OCI-LY7 (cell line): ENCODE data around the gene TBATA. TPM values are rescaled to one million over a fixed set of nuclear protein-coding genes. Genes with fewer than 3 reads are reported as not detected.

Source experiments
- BruUV-seq: library from RNA; stranded (reverse); fragments of 400-500 nt; replicated peaks from 2 replicates; lab custom pipeline; 2021; lab: Mats Ljungman, UMichigan
- CTCF ChIA-PET: fragments of 300-600 bp; sonication (Branson Sonifier 250); formaldehyde crosslinking; loops from one replicate; lab custom pipeline; 2022; ENCODE audit warnings: antibody characterized with exemption; ENCODE audit not compliant: unreplicated experiment; lab: Charles Lee
- POLR2A ChIA-PET: fragments of 300-600 bp; sonication (Branson Sonifier 250); formaldehyde crosslinking; loops from one replicate; lab custom pipeline; 2022; ENCODE audit warnings: antibody characterized with exemption; lab: Charles Lee
- DNase-seq: peaks from one replicate; pipeline ENCODE4 v3.0.0-alpha.2; 2015; ENCODE audit warnings: low spot score
- H2AFZ ChIP-seq: fragments of 200-600 bp; sonication (generic), shearing (Covaris generic); 2 replicates; pipeline ENCODE4 v1.6.1; 2014; ENCODE audit warnings: mild to moderate bottlenecking, antibody characterized with exemption, low read length, moderate library complexity
- H3K27ac ChIP-seq: fragments of 200-600 bp; sonication (generic); 2 replicates; pipeline ENCODE4 v1.5.1; 2014; ENCODE audit warnings: mixed run types, low read depth, mild to moderate bottlenecking, moderate library complexity, low read length, inconsistent platforms; ENCODE audit not compliant: poor library complexity, severe bottlenecking
- H3K36me3 ChIP-seq: fragments of 200-600 bp; sonication (generic); 2 replicates; pipeline ENCODE4 v1.6.1; 2014; ENCODE audit warnings: mild to moderate bottlenecking, antibody characterized with exemption, low read length, moderate library complexity, mixed read lengths; ENCODE audit not compliant: insufficient read depth
- H3K4me1 ChIP-seq: fragments of 200-600 bp; sonication (generic); 2 replicates; pipeline ENCODE4 v1.5.1; 2014; ENCODE audit warnings: mild to moderate bottlenecking, low read length; ENCODE audit not compliant: insufficient read depth, poor library complexity, severe bottlenecking
- H3K4me2 ChIP-seq: fragments of 200-600 bp; sonication (generic); 2 replicates; pipeline ENCODE4 v1.6.1; 2014; ENCODE audit warnings: mild to moderate bottlenecking, low read length
- H3K4me3 ChIP-seq: fragments of 200-600 bp; sonication (generic); 2 replicates; pipeline ENCODE4 v1.5.1; 2014; ENCODE audit warnings: mild to moderate bottlenecking, low read depth, low read length; ENCODE audit not compliant: poor library complexity, severe bottlenecking
- H3K79me2 ChIP-seq: fragments of 200-600 bp; sonication (generic); 2 replicates; pipeline ENCODE4 v1.6.1; 2016; ENCODE audit warnings: low read depth, mild to moderate bottlenecking, low read length, moderate library complexity, mixed read lengths; ENCODE audit not compliant: insufficient read depth
- H3K9me2 ChIP-seq: fragments of 200-600 bp; sonication (generic); 2 replicates; pipeline ENCODE4 v1.6.1; 2016; ENCODE audit warnings: mild to moderate bottlenecking, low read length, mixed read lengths; ENCODE audit not compliant: insufficient read depth
- H3K9me3 ChIP-seq: fragments of 200-600 bp; sonication (generic); 2 replicates; pipeline ENCODE4 v1.6.1; 2014; ENCODE audit warnings: mild to moderate bottlenecking, mixed run types, low read length, mixed read lengths
- H4K20me1 ChIP-seq: fragments of 200-600 bp; sonication (generic); 2 replicates; pipeline ENCODE4 v1.6.1; 2014; ENCODE audit warnings: mild to moderate bottlenecking, antibody characterized with exemption, low read length, moderate library complexity, mixed read lengths; ENCODE audit not compliant: insufficient read depth
- EZH2phosphoT487 ChIP-seq: fragments of 200-600 bp; sonication (generic); IDR thresholded peaks from 2 replicates; pipeline ENCODE4 v1.6.1; 2018; ENCODE audit warnings: low read depth, borderline replicate concordance, mild to moderate bottlenecking, mixed run types, antibody characterized with exemption, low read length, moderate library complexity, mixed read lengths
- intact Hi-C: fragments of 100-400 bp; cut with micrococcal nuclease; formaldehyde crosslinking; loops from one replicate; pipeline ENCODE4 v1.10.0; 2022; ENCODE audit not compliant: unreplicated experiment
- total RNA-seq, 2 experiments: library from RNA; depleted of rRNA in 1 of 2; stranded (reverse); fragments of >200 nt in 1 of 2; shearing (Covaris generic) in 1 of 2; gene quantifications; 2 replicates each; pipeline ENCODE4 v1.2.3, GENCODE V29; 2014 to 2022
- TF ChIP-seq, protein P1 (sequence below): fragments of 200-600 bp; sonication (generic); conservative IDR thresholded peaks from 2 replicates; pipeline ENCODE4 v1.5.1; 2014; ENCODE audit warnings: mild to moderate bottlenecking, antibody characterized with exemption, low read length, moderate library complexity, mixed read lengths

The TBATA gene
- total RNA-seq, 2 experiments from 2014 or later, result not detected

DNA sequence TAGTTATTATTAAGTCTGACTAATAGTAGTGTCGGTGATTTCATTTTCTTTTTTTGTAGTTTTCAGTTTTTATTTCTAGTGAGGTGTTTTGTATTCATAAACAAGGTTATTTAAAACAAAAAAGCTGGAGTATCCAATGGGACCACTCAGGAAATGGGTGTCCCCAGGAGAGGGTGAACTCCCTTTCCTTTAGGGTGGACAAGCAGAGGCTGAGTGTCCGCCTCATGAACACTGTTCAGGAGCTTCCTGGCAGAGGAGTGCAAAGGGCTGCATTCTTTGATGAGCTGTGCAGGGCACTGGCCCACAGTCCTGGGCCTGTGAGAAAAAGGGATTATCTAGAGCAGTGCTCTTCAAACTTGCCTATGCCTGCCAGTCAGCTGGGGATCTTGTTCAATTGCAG lies 56.8 kb downstream of the TBATA start:
- Histone ChIP-seq H4K20me1 (no peaks in the 10 kb centered on the region), H3K4me1 (no peaks in the 10 kb centered on the region), H3K79me2 (no peaks in the 10 kb centered on the region), H2AFZ (no peak overlapping the region), H3K4me3 (no peak overlapping the region), H3K9me3 (no peaks in the 10 kb centered on the region), H3K36me3 (no peaks in the 10 kb centered on the region), H3K27ac (no peak overlapping the region), H3K9me2 (no peaks in the 10 kb centered on the region), H3K4me2 (no peak overlapping the region)
- TF ChIP-seq EZH2phosphoT487, result no peak
- TF ChIP-seq, protein P1, sequence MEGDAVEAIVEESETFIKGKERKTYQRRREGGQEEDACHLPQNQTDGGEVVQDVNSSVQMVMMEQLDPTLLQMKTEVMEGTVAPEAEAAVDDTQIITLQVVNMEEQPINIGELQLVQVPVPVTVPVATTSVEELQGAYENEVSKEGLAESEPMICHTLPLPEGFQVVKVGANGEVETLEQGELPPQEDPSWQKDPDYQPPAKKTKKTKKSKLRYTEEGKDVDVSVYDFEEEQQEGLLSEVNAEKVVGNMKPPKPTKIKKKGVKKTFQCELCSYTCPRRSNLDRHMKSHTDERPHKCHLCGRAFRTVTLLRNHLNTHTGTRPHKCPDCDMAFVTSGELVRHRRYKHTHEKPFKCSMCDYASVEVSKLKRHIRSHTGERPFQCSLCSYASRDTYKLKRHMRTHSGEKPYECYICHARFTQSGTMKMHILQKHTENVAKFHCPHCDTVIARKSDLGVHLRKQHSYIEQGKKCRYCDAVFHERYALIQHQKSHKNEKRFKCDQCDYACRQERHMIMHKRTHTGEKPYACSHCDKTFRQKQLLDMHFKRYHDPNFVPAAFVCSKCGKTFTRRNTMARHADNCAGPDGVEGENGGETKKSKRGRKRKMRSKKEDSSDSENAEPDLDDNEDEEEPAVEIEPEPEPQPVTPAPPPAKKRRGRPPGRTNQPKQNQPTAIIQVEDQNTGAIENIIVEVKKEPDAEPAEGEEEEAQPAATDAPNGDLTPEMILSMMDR, result no peak
- POLR2A ChIA-PET, result no interaction called here
- CTCF ChIA-PET, result no interaction called here
- intact Hi-C loops, result no loop called here
- no peak for DNase-seq
- no TSS peak for BruUV-seq

- no TSS peak for BruUV-seq
- DNase-seq, result no peak
- Histone ChIP-seq H3K4me3 (no peak overlapping the region), H3K27ac (no peak overlapping the region), H4K20me1 (no peaks in the 10 kb centered on the region), H3K36me3 (no peaks in the 10 kb centered on the region), H3K4me2 (no peak overlapping the region), H2AFZ (no peak overlapping the region), H3K9me2 (no peaks in the 10 kb centered on the region), H3K79me2 (no peaks in the 10 kb centered on the region), H3K4me1 (no peaks in the 10 kb centered on the region), H3K9me3 (no peaks in the 10 kb centered on the region)
- TF ChIP-seq, protein P1, result no peak
- TF ChIP-seq EZH2phosphoT487, result no peak
- ChIA-PET CTCF (no interaction called here), POLR2A (no interaction called here)
- intact Hi-C loops, result no loop called here
Observed at GRCh38 chr10:70726909-70727495, 58.2 kb downstream of the TBATA start.

DNA sequence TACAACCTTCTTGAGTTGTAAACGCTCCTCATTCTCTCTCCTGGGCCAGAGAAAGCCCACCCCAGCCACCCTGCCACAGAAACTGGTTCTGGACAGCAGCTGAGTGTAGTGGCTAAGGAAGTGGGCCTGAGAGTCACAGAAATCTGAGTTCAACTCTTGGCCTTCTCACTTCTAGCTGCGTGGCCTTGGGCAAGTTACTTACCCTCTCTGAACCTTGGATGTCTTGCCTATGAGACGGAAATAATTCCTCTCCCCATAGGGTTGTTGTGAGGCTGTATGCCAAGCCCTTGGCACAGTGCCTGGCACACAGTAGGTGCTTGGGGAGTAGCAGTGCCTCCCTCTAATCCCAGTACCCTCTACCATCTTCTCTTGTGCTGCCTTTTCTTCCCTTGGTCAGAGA lies 61.4 kb downstream of the TBATA start:
- no peaks in the 10 kb centered on the region for H3K4me1 ChIP-seq
- no peaks in the 10 kb centered on the region for H3K36me3 ChIP-seq
- DNase-seq, result no peak
- no peaks in the 10 kb centered on the region for H4K20me1 ChIP-seq
- H3K4me3 ChIP-seq, result no peak overlapping the region
- no peaks in the 10 kb centered on the region for H3K79me2 ChIP-seq
- no peaks in the 10 kb centered on the region for H3K9me3 ChIP-seq
- intact Hi-C loops, result no loop called here
- no TSS peak for BruUV-seq
- H3K4me2 ChIP-seq, result no peak overlapping the region
- TF ChIP-seq, protein P1, result no peak
- TF ChIP-seq EZH2phosphoT487, result no peak
- H3K27ac ChIP-seq, result no peak overlapping the region
- ChIA-PET CTCF (no interaction called here), POLR2A (no interaction called here)
- no peaks in the 10 kb centered on the region for H3K9me2 ChIP-seq
- H2AFZ ChIP-seq, result no peak overlapping the region
